SH-SY5Y (cell line): ENCODE results near the gene UBAC2.

Experiments used
- GATA2 ChIP-seq: IDR thresholded peaks from 2 replicates; pipeline ENCODE4 v1.6.1; 2011; ENCODE audit warnings: mild to moderate bottlenecking, low read depth, low read length
- GATA3 ChIP-seq: IDR thresholded peaks from 2 replicates; pipeline ENCODE4 v1.6.1; 2011; ENCODE audit warnings: low read depth, mild to moderate bottlenecking, low read length, moderate library complexity

DNA sequence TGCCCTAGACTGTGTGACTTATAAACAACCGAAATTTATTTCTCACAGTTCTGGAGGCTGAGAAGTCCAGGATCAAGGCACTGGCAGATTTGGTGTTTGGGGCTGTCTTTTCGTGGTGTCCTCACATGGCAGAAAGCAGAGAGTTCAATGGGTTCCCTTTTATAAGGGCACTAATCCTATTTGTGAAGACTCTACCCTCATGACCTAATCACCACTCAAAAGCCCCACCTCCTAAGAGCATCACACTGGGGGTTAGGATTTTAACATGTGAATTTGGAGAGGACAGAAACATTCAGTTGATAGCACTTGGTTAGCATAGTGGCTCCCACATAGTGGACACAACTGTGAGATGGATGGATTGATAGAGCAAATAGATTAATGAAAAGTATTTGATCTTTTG lies 79.0 kb downstream of the UBAC2 start:
- TF ChIP-seq GATA2 (no peak), GATA3 (no peak)
